Mucosa of rectum (tissue), 2 donors: Measurements from ENCODE around the gene ANKRD44.

Experiments
- H3K27ac ChIP-seq, 2 donors: one replicate each; pipeline ENCODE4 v1.7.0; 2013; ENCODE audit warnings: inconsistent platforms in 2 of 2, low read depth in 2 of 2, low read length in 2 of 2
- H3K27me3 ChIP-seq, 2 donors: one replicate each; pipeline ENCODE4 v1.7.0; 2013; ENCODE audit warnings: low read length in 2 of 2; ENCODE audit not compliant: control insufficient read depth in 2 of 2, insufficient read depth in 2 of 2
- H3K36me3 ChIP-seq, 2 donors: one replicate each; pipeline ENCODE4 v1.7.0; 2013; ENCODE audit warnings: low read length in 2 of 2; ENCODE audit not compliant: control insufficient read depth in 2 of 2, insufficient read depth in 2 of 2
- H3K4me1 ChIP-seq, 2 donors: one replicate each; pipeline ENCODE4 v1.7.0; 2013; ENCODE audit warnings: low read length in 2 of 2, mild to moderate bottlenecking in 1 of 2; ENCODE audit not compliant: control insufficient read depth in 2 of 2, insufficient read depth in 2 of 2
- H3K4me3 ChIP-seq, 2 donors: one replicate each; pipeline ENCODE4 v1.7.0; 2013; ENCODE audit warnings: low read length in 2 of 2
- H3K9ac ChIP-seq, 2 donors: one replicate each; pipeline ENCODE4 v1.7.0; 2013; ENCODE audit warnings: low read length in 2 of 2, low read depth in 1 of 2, mild to moderate bottlenecking in 1 of 2
- H3K9me3 ChIP-seq, 2 donors: one replicate each; pipeline ENCODE4 v1.7.0; 2013; ENCODE audit warnings: low read length in 2 of 2; ENCODE audit not compliant: control insufficient read depth in 2 of 2
- donor health status: healthy.
- donor health status: Normal muscosa, but diverticular disease.

ANKRD44 gene

GRCh38 chr2:197131558-197131855 lies 179.1 kb downstream of the ANKRD44 start:
- no peak overlapping the region for H3K4me3 ChIP-seq
- H3K27ac ChIP-seq: peak overlapping the region in 1 of 2 donors; percentile 27
- no peaks in the 10 kb centered on the region for H3K36me3 ChIP-seq
- no peak overlapping the region for H3K9ac ChIP-seq
- H3K4me1 ChIP-seq: no peaks in the 10 kb centered on the region
- H3K9me3 ChIP-seq: no peaks in the 10 kb centered on the region
- H3K27me3 ChIP-seq: no peaks in the 10 kb centered on the region

GRCh38 chr2:197130318-197130717 lies 180.3 kb downstream of the ANKRD44 start:
- no peaks in the 10 kb centered on the region for H3K4me1 ChIP-seq
- no peaks in the 10 kb centered on the region for H3K9me3 ChIP-seq
- H3K9ac ChIP-seq: no peak overlapping the region
- no peaks in the 10 kb centered on the region for H3K36me3 ChIP-seq
- H3K27me3 ChIP-seq: no peaks in the 10 kb centered on the region
- peak overlapping the region in 1 of 2 donors; percentile 20 for H3K27ac ChIP-seq
- no peak overlapping the region for H3K4me3 ChIP-seq

- Histone ChIP-seq H3K4me3 (no peak overlapping the region), H3K9me3 (no peaks in the 10 kb centered on the region), H3K4me1 (no peaks in the 10 kb centered on the region), H3K36me3 (no peaks in the 10 kb centered on the region), H3K27me3 (no peaks in the 10 kb centered on the region), H3K9ac (no peak overlapping the region), H3K27ac (no peak overlapping the region)
Measured at GRCh38 chr2:197128897-197129296, 181.7 kb downstream of the ANKRD44 start.

GRCh38 chr2:197128126-197128525 lies 182.5 kb downstream of the ANKRD44 start:
- Histone ChIP-seq H3K27ac (no peak overlapping the region), H3K9ac (no peak overlapping the region), H3K4me1 (no peaks in the 10 kb centered on the region), H3K4me3 (no peak overlapping the region), H3K9me3 (no peaks in the 10 kb centered on the region), H3K36me3 (no peaks in the 10 kb centered on the region), H3K27me3 (no peaks in the 10 kb centered on the region)

GRCh38 chr2:197126630-197127352 lies 183.8 kb downstream of the ANKRD44 start:
- Histone ChIP-seq H3K27ac (no peak overlapping the region), H3K27me3 (no peaks in the 10 kb centered on the region), H3K9ac (no peak overlapping the region), H3K4me1 (no peaks in the 10 kb centered on the region), H3K4me3 (no peak overlapping the region), H3K9me3 (no peaks in the 10 kb centered on the region), H3K36me3 (peaks cover 2 to 5% of the 10 kb centered on the region in 2 donors)

- Histone ChIP-seq H3K27ac (no peak overlapping the region), H3K4me3 (no peak overlapping the region), H3K36me3 (peaks cover 2 to 13% of the 10 kb centered on the region in 2 donors), H3K9me3 (no peaks in the 10 kb centered on the region), H3K27me3 (no peaks in the 10 kb centered on the region), H3K9ac (no peak overlapping the region), H3K4me1 (no peaks in the 10 kb centered on the region)
Measured at GRCh38 chr2:197124639-197125390, 185.8 kb downstream of the ANKRD44 start.

- no peak overlapping the region for H3K27ac ChIP-seq
- H3K36me3 ChIP-seq: peaks cover 2 to 13% of the 10 kb centered on the region in 2 donors
- H3K9me3 ChIP-seq: no peaks in the 10 kb centered on the region
- H3K9ac ChIP-seq: no peak overlapping the region
- H3K4me3 ChIP-seq: no peak overlapping the region
- H3K27me3 ChIP-seq: no peaks in the 10 kb centered on the region
- H3K4me1 ChIP-seq: no peaks in the 10 kb centered on the region
Measured at GRCh38 chr2:197122821-197123220, 187.8 kb downstream of the ANKRD44 start.

GRCh38 chr2:197121756-197122385 lies 188.7 kb downstream of the ANKRD44 start:
- H3K27ac ChIP-seq: no peak overlapping the region
- no peak overlapping the region for H3K9ac ChIP-seq
- H3K27me3 ChIP-seq: no peaks in the 10 kb centered on the region
- H3K36me3 ChIP-seq: peaks cover 2 to 13% of the 10 kb centered on the region in 2 donors
- no peaks in the 10 kb centered on the region for H3K4me1 ChIP-seq
- H3K4me3 ChIP-seq: no peak overlapping the region
- no peaks in the 10 kb centered on the region for H3K9me3 ChIP-seq

GRCh38 chr2:197121255-197121654 lies 189.3 kb downstream of the ANKRD44 start:
- H3K27me3 ChIP-seq: no peaks in the 10 kb centered on the region
- peaks cover 2 to 13% of the 10 kb centered on the region in 2 donors for H3K36me3 ChIP-seq
- no peak overlapping the region for H3K4me3 ChIP-seq
- no peak overlapping the region for H3K9ac ChIP-seq
- H3K4me1 ChIP-seq: no peaks in the 10 kb centered on the region
- no peaks in the 10 kb centered on the region for H3K9me3 ChIP-seq
- H3K27ac ChIP-seq: no peak overlapping the region

GRCh38 chr2:197116306-197116879 lies 194.2 kb downstream of the ANKRD44 start:
- peaks cover 0 to 5% of the 10 kb centered on the region in 2 donors for H3K36me3 ChIP-seq
- H3K9ac ChIP-seq: no peak overlapping the region
- no peaks in the 10 kb centered on the region for H3K27me3 ChIP-seq
- no peaks in the 10 kb centered on the region for H3K9me3 ChIP-seq
- no peaks in the 10 kb centered on the region for H3K4me1 ChIP-seq
- no peak overlapping the region for H3K27ac ChIP-seq
- H3K4me3 ChIP-seq: no peak overlapping the region
